HEK293T (cell line): Measurements from ENCODE around the gene IFNA5.

Source experiments
- CTCF ChIA-PET: fragments of 350-600 bp; formaldehyde crosslinking; extraction: SDS; loops from one replicate; lab custom pipeline; 2021; ENCODE audit warnings: antibody characterized with exemption, inconsistent platforms; lab: Yijun Ruan, JAX
- POLR2A ChIA-PET: fragments of 350-600 bp; formaldehyde crosslinking; extraction: SDS; loops from one replicate; lab custom pipeline; 2020; ENCODE audit warnings: antibody characterized with exemption, inconsistent platforms; lab: Yijun Ruan, JAX
- DNase-seq: peaks from one replicate; pipeline ENCODE4 v3.0.0; 2012; ENCODE audit warnings: mixed read lengths; ENCODE audit errors: extremely low spot score
- ARNT ChIP-seq: fragments of 450-650 bp; IDR thresholded peaks from 2 replicates; pipeline ENCODE4 v1.6.1; 2017; ENCODE audit warnings: mild to moderate bottlenecking
- BHLHE40 ChIP-seq: fragments of 450-650 bp; IDR thresholded peaks from 2 replicates; pipeline ENCODE4 v1.6.1; 2016; ENCODE audit warnings: mild to moderate bottlenecking, moderate library complexity, borderline replicate concordance
- CTBP1 ChIP-seq: fragments of 450-650 bp; IDR thresholded peaks from 2 replicates; pipeline ENCODE4 v1.6.1; 2016; ENCODE audit warnings: borderline replicate concordance
- ELF4 ChIP-seq: fragments of 450-650 bp; IDR thresholded peaks from 2 replicates; pipeline ENCODE4 v1.6.1; 2017; ENCODE audit warnings: antibody characterized with exemption
- FOXA1 ChIP-seq: fragments of 450-650 bp; IDR thresholded peaks from 2 replicates; pipeline ENCODE4 v1.6.1; 2016; ENCODE audit warnings: mild to moderate bottlenecking
- FOXK2 ChIP-seq: fragments of 450-650 bp; IDR thresholded peaks from 2 replicates; pipeline ENCODE4 v1.6.1; 2016; ENCODE audit warnings: mild to moderate bottlenecking
- FOXM1 ChIP-seq: fragments of 450-650 bp; IDR thresholded peaks from 2 replicates; pipeline ENCODE4 v1.6.1; 2017; ENCODE audit warnings: mild to moderate bottlenecking, borderline replicate concordance
- HDGF ChIP-seq: fragments of 450-650 bp; IDR thresholded peaks from 2 replicates; pipeline ENCODE4 v1.6.1; 2017; ENCODE audit warnings: antibody characterized with exemption, borderline replicate concordance
- L3MBTL2 ChIP-seq: fragments of 450-650 bp; conservative IDR thresholded peaks from 2 replicates; pipeline ENCODE4 v1.6.1; 2016; ENCODE audit warnings: mild to moderate bottlenecking
- LEF1 ChIP-seq: fragments of 450-650 bp; IDR thresholded peaks from 2 replicates; pipeline ENCODE4 v1.6.1; 2017; ENCODE audit warnings: mild to moderate bottlenecking, borderline replicate concordance
- NFRKB ChIP-seq: fragments of 450-650 bp; IDR thresholded peaks from 2 replicates; pipeline ENCODE4 v1.6.1; 2016; ENCODE audit warnings: mild to moderate bottlenecking, moderate library complexity
- SP1 ChIP-seq: fragments of 450-650 bp; IDR thresholded peaks from 2 replicates; pipeline ENCODE4 v1.6.1; 2017
- SUZ12 ChIP-seq: fragments of 450-650 bp; IDR thresholded peaks from 2 replicates; pipeline ENCODE4 v1.6.1; 2016; ENCODE audit warnings: mild to moderate bottlenecking
- TARDBP ChIP-seq: fragments of 450-650 bp; IDR thresholded peaks from 2 replicates; pipeline ENCODE4 v1.6.1; 2016
- ZNF384 ChIP-seq: fragments of 450-650 bp; IDR thresholded peaks from 2 replicates; pipeline ENCODE4 v1.6.1; 2016
- TF ChIP-seq, protein P1 (sequence below): fragments of 450-650 bp; IDR thresholded peaks from 2 replicates; pipeline ENCODE4 v1.6.1; 2016

The IFNA5 gene

DNA sequence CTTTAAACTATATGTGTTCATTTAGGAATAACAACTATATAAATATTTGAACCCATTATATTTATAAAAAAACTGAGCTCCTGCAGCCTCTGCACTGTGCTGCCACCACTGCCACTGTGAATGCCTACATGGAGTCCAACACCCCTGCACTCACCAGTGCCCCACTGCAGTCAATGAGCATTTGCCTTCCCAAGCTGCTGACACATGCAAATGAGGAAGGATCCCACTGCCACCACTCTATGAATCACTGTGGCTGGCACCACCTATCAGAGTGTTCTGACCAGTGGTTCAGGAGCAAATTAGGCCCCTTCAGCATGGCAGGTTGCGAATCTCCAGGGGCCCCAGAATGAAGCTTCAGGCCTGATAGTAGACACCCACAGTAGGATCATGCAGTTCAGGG, 9.1 kb downstream of the IFNA5 start:
- no peak for DNase-seq
- POLR2A ChIA-PET, result no interaction called here
- no peak for TF ChIP-seq ZNF384
- TF ChIP-seq CTBP1, result no peak
- TF ChIP-seq TARDBP, result no peak
- TF ChIP-seq SP1, result no peak
- TF ChIP-seq FOXK2, result no peak
- TF ChIP-seq NFRKB, result no peak
- no peak for TF ChIP-seq L3MBTL2
- TF ChIP-seq, protein P1, sequence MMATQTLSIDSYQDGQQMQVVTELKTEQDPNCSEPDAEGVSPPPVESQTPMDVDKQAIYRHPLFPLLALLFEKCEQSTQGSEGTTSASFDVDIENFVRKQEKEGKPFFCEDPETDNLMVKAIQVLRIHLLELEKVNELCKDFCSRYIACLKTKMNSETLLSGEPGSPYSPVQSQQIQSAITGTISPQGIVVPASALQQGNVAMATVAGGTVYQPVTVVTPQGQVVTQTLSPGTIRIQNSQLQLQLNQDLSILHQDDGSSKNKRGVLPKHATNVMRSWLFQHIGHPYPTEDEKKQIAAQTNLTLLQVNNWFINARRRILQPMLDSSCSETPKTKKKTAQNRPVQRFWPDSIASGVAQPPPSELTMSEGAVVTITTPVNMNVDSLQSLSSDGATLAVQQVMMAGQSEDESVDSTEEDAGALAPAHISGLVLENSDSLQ, result no peak
- TF ChIP-seq FOXM1, result no peak
- no peak for TF ChIP-seq SUZ12
- TF ChIP-seq FOXA1, result no peak
- CTCF ChIA-PET, result no interaction called here

DNA sequence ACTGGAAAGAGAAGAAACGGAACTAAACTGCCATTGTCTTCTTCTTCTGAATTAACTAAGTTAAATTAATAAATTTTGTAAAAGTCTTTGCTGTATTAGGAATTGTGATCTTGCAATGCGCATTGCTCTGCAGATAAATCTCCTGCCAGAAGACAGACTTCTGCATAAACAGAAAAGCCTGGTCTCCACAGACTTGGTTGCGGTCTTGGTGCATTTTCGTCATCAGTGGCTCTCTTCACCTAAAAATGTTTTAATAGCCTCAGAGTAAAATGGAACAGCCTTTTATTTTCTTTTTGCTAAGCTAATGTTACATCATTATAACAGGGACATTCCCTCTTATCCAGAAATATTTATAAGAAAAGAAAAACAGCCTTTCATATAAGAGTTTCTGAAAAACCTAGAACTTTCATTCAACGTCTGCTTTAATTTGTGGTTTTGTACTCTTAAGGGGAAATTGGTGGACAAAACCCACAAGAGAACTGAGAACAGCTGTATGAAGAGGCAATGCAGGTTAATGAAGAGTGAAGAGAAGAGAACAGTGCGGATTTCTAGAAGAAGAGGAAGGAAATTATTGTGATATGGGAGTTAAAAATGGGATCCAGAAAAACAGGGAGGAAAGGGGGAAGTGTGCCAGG, 10.1 kb downstream of the IFNA5 start:
- CTCF ChIA-PET, result no interaction called here
- no peak for DNase-seq
- TF ChIP-seq CTBP1, result no peak
- TF ChIP-seq, protein P1, result no peak
- TF ChIP-seq FOXM1, result no peak
- TF ChIP-seq L3MBTL2, result no peak
- TF ChIP-seq BHLHE40, result no peak
- POLR2A ChIA-PET, result no interaction called here

DNA sequence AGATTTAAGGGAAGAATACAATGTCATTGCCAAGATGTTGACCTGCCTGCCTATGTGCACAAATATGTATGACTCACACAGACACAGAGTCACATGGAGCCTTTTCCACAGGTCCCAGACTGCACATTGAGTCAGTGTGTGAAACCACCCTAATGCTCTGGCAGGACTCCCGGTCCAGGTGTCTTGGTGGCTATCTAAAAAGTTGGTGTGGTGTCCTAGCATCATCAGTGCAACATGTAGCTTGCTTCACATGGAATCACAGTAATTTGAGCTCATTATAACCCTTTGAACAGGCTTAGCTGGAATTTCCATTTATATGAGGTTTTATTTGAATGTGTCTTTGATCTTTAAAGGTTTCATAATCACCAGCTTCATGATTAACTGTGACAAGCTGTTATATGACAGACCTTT, 10.7 kb downstream of the IFNA5 start:
- CTCF ChIA-PET, result no interaction called here
- POLR2A ChIA-PET, result no interaction called here
- TF ChIP-seq ZNF384 (no peak), NFRKB (no peak), SP1 (no peak), ELF4 (no peak), CTBP1 (no peak), LEF1 (no peak), L3MBTL2 (no peak)
- peak; percentile 15 for DNase-seq

DNA sequence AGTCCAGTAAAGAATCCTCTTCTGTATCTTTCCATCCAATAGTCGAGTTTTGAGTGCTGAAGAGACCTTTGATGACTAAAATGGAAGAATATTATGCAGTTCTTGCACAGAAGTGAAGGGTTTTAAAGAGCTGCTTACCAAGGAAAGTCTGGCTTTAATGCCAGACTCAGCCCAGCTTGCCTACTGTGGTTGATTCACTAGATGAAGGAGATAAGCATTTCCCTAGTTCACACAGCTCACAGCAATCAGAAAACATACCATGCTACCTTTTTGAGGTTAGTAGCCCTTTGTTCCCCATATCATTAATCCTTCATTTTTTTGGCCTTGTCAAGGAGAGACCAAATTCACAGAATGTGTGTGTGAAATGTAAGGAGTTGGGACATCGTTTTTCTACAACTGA, 15.3 kb downstream of the IFNA5 start:
- ChIA-PET CTCF (interaction anchor here (0.6 kb wide), 1 partner anchor 153 kb away, joined by 3 read pairs; no protein-coding TSS in a partner anchor), POLR2A (no interaction called here)

DNA sequence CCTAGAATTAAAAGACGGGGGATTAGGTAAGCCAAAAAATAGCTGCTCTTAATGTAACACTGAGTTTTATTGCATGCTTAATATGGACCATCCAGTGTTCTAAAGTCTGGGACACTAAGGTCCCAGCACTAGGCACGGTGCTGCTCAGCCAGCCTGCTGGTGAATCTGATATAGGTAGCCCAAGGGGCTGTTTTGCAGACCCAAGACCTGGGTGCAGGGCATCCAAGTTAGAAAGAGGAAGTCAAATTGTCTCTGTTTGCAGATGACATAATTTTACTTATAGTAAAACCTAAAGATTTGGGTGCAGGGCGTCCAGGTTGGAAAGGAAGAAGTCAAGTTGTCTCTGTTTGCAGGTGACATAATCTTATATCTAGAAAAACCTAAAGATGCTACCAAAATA, 17.8 kb downstream of the IFNA5 start:
- POLR2A ChIA-PET, result no interaction called here
- CTCF ChIA-PET, result no interaction called here
- TF ChIP-seq CTBP1 (no peak), L3MBTL2 (no peak), FOXA1 (no peak), FOXK2 (no peak), LEF1 (no peak), SP1 (no peak), ZNF384 (no peak), TARDBP (no peak), ARNT (no peak), HDGF (no peak), BHLHE40 (no peak)
- TF ChIP-seq, protein P1, result no peak
- no peak for DNase-seq

More for the DNA sequence above, 15.3 kb downstream of the IFNA5 start:
- no peak for DNase-seq
- TF ChIP-seq LEF1 (no peak), L3MBTL2 (no peak), TARDBP (no peak), NFRKB (no peak), FOXK2 (no peak), ELF4 (no peak)

DNA sequence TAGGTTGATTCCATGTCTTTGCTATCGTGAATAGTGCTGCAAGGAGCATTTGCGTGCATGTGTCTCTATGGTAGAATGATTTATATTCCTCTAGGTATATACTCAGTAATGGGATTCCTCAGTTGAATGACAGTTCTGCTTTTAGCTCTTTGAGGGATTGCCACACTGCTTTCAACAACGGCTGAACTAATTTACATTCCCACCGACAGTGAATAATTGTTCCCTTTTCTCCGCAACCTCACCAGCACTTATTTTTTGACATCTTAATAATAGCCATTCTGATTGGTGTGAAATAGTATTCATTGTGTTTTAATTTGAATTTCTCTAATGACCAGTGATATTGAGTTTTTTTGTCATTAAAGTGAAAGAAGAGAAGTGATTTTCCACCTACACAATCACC, 18.5 kb downstream of the IFNA5 start:
- POLR2A ChIA-PET, result no interaction called here
- CTCF ChIA-PET, result no interaction called here
- DNase-seq, result no peak
- TF ChIP-seq SP1 (no peak), L3MBTL2 (no peak), HDGF (no peak), FOXM1 (no peak), ELF4 (no peak), CTBP1 (no peak), LEF1 (no peak), TARDBP (no peak), ARNT (no peak), BHLHE40 (no peak), SUZ12 (no peak), NFRKB (no peak), FOXK2 (no peak), FOXA1 (no peak), ZNF384 (no peak)
- TF ChIP-seq, protein P1, result no peak
